Fibroblast of mammary gland (primary cell): Measurements from ENCODE around the gene EDEM1.

Experiments
- DNase-seq: peaks from one replicate; pipeline ENCODE4 v3.0.0-alpha.2; 2010; ENCODE audit warnings: low read depth
- H3K4me3 ChIP-seq: 2 replicates; pipeline ENCODE4 v1.5.1; 2011; ENCODE audit warnings: low read depth, mild to moderate bottlenecking, low read length, moderate library complexity; ENCODE audit not compliant: control insufficient read depth
- TF ChIP-seq, protein P1 (sequence below): conservative IDR thresholded peaks from 2 replicates; pipeline ENCODE4 v1.5.1; 2011; ENCODE audit warnings: low read depth, low read length, inconsistent platforms; ENCODE audit not compliant: control insufficient read depth, insufficient read depth

EDEM1 gene

DNA sequence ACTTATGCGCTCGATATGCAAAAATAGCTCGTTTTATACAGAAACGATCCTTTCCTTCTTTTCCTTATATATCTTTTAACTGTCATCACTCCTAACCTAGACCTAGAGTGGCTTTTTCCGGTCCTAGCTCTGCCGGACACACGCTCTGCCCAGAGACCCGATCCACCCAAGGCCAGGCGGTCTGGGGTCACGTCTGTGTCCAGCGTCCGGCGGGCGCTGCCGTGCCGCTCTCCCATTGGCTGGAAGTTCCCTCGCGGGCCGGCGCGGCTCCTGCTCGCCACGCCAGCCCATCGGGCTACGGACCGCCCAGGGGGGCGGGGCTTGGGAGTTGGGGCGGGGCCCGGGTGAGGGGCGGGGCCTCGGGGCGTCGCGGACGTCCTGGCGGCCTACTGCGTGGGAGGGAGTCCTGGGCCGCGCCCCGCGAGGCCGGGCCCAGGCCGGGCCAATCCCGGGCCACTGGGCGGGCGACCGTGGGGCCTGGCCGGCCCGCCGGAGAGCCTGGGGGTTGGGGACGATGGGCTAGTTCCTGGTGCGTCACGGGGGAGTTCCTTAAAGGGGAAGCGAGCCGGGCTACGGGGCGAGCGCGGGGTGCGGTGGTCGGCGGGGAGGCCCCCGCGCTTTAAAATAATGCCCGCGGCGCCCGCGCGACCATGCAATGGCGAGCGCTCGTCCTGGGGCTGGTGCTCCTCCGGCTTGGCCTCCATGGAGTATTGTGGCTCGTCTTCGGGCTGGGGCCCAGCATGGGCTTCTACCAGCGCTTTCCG lies at the start of gene EDEM1:
Gene EDEM1 (plus strand): TSS at position 552 of the 764 bp plus-strand sequence. CDS start 99 bp downstream, at position 651.
- TF ChIP-seq, protein P1, sequence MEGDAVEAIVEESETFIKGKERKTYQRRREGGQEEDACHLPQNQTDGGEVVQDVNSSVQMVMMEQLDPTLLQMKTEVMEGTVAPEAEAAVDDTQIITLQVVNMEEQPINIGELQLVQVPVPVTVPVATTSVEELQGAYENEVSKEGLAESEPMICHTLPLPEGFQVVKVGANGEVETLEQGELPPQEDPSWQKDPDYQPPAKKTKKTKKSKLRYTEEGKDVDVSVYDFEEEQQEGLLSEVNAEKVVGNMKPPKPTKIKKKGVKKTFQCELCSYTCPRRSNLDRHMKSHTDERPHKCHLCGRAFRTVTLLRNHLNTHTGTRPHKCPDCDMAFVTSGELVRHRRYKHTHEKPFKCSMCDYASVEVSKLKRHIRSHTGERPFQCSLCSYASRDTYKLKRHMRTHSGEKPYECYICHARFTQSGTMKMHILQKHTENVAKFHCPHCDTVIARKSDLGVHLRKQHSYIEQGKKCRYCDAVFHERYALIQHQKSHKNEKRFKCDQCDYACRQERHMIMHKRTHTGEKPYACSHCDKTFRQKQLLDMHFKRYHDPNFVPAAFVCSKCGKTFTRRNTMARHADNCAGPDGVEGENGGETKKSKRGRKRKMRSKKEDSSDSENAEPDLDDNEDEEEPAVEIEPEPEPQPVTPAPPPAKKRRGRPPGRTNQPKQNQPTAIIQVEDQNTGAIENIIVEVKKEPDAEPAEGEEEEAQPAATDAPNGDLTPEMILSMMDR: no peak
- peak within 1 kb of the TSS; percentile 92 for H3K4me3 ChIP-seq
- peak; percentile 91 for DNase-seq

DNA sequence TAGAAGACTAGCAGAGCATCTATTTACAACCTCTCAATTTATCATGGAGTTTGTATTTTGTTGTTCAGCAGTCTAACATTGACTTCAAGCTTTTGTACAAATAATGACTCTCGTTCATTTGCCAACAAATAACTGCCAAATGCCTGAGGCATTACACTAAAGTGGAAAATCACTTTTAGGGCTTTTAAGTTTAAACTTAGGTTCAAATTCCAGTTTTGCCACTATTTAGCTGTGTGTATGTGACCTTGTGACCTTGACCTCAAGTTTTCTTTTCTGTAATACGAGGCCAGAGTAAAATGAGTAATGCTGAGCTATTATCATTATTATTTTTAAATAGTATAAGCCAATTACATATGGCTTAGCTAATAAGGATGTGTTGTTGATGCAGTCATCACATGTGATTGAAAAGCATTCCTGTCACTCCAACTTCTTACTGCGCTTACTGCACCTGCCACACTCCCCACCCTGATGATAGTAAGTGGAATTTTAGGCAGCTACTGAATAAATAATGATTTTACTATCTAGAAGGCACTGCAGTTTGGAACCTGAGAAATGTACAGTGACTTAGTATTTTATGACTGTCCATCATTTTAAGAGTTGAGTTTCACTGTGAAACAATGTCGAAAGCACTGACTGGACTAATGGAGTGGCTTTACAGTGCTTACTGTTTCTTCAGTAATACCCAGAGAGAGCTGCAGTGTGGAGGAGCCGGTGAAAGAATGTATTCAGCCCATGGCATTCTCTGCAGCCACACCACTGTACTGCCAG lies 49.1 kb upstream of the EDEM1 start:
- no peak overlapping the region for H3K4me3 ChIP-seq
- peak; percentile 64 for DNase-seq
- TF ChIP-seq, protein P1: no peak

DNA sequence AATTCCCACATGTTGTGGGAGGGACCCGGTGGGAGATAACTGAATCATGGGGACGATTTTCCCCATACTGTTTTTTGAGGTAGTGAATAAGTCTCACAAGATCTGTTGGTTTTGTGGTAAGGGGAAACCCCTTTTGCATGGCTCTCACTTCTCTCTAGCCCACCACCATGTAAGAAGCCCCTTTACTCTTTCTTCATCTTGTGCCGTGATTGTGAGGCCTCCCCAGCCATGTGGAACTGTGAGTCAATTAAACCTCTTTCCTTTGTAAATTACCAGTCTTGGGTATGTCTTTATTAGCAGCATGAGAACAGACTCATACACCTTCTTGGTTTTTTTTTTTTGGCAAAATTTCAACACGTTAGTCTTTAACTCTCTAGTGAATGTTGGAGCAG lies 47.3 kb upstream of the EDEM1 start:
- no peak overlapping the region for H3K4me3 ChIP-seq
- TF ChIP-seq, protein P1: no peak
- DNase-seq: no peak

DNA sequence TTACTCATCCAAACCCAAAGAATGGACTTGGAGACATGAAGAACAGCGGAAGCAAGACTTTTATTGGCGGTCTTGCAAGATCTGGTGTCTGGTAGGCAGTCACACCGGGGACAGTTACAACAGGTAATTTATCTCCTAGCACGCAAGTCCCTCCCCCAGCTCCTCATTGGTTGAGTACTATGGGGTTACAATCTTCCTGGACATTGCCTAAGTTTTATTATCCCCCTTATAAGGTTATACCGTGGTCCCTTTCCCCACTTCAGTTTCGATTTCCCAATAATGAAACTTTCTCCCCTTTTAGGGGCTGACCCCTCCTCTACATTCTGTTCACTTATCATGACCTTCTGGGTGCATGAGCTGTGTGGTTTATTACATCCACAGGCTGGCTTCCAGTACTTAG lies 46.7 kb upstream of the EDEM1 start:
- no peak overlapping the region for H3K4me3 ChIP-seq
- TF ChIP-seq, protein P1: no peak
- DNase-seq: no peak

DNA sequence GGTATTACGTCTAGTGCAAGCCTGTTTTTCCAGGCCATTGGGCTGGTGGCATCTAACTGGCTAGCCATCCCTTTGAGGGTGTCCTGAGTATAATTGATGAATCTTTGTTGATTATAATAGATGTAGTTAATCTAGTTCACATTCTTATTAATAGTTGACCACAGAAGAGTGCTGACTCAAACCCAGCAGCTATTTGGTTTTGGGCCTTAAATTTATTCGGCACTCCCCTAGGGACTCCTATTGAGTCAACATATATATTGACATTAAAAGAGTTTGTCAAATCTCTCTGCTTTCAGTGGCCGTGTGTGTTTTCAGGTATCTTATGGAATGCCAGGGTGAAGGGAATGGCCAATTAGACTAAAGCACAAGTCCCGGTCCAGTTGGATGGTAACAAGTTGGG lies 45.7 kb upstream of the EDEM1 start:
- TF ChIP-seq, protein P1: no peak
- no peak overlapping the region for H3K4me3 ChIP-seq
- no peak for DNase-seq

DNA sequence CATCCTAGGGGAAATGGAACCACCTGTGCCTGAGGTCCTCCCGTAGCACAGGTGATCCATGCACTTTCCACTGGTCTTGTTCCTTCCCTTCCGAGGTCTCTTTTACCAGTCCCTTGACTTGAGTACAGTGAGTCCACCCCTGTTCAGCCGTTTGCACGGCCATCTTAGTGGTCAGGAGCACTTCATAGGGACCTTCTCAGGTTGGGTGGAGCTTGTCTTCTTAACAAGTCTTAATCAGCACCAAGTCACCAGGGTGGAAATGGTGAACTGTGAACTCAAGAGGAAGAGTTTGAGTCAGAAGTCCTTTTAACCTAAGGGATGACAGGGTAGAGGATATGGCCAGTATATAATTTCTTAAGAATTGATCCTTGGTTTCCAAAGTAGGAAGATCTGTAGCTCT lies 44.0 kb upstream of the EDEM1 start:
- no peak for DNase-seq
- TF ChIP-seq, protein P1: no peak
- no peak overlapping the region for H3K4me3 ChIP-seq
